HCT116 (cell line): Measurements from ENCODE around the gene HSF4. TPM values are rescaled to one million over a fixed set of nuclear protein-coding genes. Genes with fewer than 3 reads are reported as not detected.

Source experiments
- ATAC-seq: fragments of 200-7000 bp; cut with Tn5 transposase; 2 replicates; pipeline ENCODE4 v1.9.1; 2020; ENCODE audit warnings: mild to moderate bottlenecking, moderate library complexity
- BruUV-seq: library from RNA; stranded (reverse); fragments of 400-500 nt; replicated peaks from 2 replicates; lab custom pipeline; 2021; lab: Mats Ljungman, UMichigan
- CTCF ChIA-PET: fragments of 300-600 bp; sonication (Branson Sonifier 250); formaldehyde crosslinking; loops from one replicate; lab custom pipeline; 2021; ENCODE audit warnings: antibody characterized with exemption; lab: Charles Lee
- POLR2A ChIA-PET: fragments of 300-600, 350-600 bp; sonication (Branson Sonifier 250); formaldehyde crosslinking; loops from one replicate; lab custom pipeline; 2021; ENCODE audit warnings: antibody characterized with exemption; lab: Charles Lee
- RAD21 ChIA-PET, 2 experiments: fragments of 300-600 bp; sonication (Branson Sonifier 250); formaldehyde crosslinking; loops; one replicate each; lab custom pipeline; 2023; ENCODE audit warnings: low total read pairs in 2 of 2; ENCODE audit not compliant: uncharacterized antibody in 2 of 2, unreplicated experiment in 2 of 2, low non-redundant PET in 1 of 2; lab: Charles Lee
- DNase-seq: peaks from one replicate; pipeline ENCODE4 v3.0.0-alpha.2; 2010; ENCODE audit warnings: low read depth, low spot score
- H2AFZ ChIP-seq: fragments of 200-600 bp; shearing (Covaris generic), sonication (generic); 2 replicates; pipeline ENCODE4 v1.6.1; 2017; ENCODE audit warnings: low read depth, mixed run types, mixed read lengths, antibody characterized with exemption, low read length; ENCODE audit not compliant: poor library complexity, severe bottlenecking
- H3K27ac ChIP-seq: 2 replicates; pipeline ENCODE4 v1.5.1; 2012; ENCODE audit warnings: low read depth, low read length
- H3K27me3 ChIP-seq: fragments of 200-600 bp; sonication (generic); 2 replicates; pipeline ENCODE4 v1.6.1; 2016; ENCODE audit warnings: mixed run types, low read length, mixed read lengths; ENCODE audit not compliant: insufficient read depth
- H3K36me3 ChIP-seq, 2 experiments: fragments of 200-500 bp in 1 of 2; fragments of 200-600 bp in 1 of 2; sonication (Bioruptor generic) in 1 of 2; sonication (generic) in 1 of 2; 2 replicates each; pipeline versions ENCODE4 v1.5.1 to v1.6.1; 2014 to 2016; ENCODE audit warnings: low read length in 2 of 2, inconsistent platforms in 1 of 2, mixed read lengths in 1 of 2, mixed run types in 1 of 2; ENCODE audit not compliant: insufficient read depth in 2 of 2, control insufficient read depth in 1 of 2
- H3K4me1 ChIP-seq, 2 experiments: fragments of 200-600 bp in 1 of 2; sonication (generic) in 1 of 2; 2 replicates each; pipeline versions ENCODE4 v1.5.1 to v1.6.1; 2012 to 2017; ENCODE audit warnings: low read length in 2 of 2, inconsistent platforms in 1 of 2, mild to moderate bottlenecking in 1 of 2, mixed read lengths in 1 of 2, mixed run types in 1 of 2, moderate library complexity in 1 of 2; ENCODE audit not compliant: insufficient read depth in 2 of 2, control insufficient read depth in 1 of 2
- H3K4me2 ChIP-seq: fragments of 200-600 bp; sonication (generic); 2 replicates; pipeline ENCODE4 v1.6.1; 2017; ENCODE audit warnings: mixed run types, low read length, mixed read lengths
- H3K4me3 ChIP-seq, 2 experiments: fragments of 200-600 bp in 1 of 2; sonication (generic) in 1 of 2; replicated peaks in 1 of 2; 2 replicates each; pipeline ENCODE4 v1.5.1; 2011 to 2016; ENCODE audit warnings: low read length in 2 of 2, control low read depth in 1 of 2, low read depth in 1 of 2, mild to moderate bottlenecking in 1 of 2, mixed read lengths in 1 of 2, mixed run types in 1 of 2
- H3K79me2 ChIP-seq: fragments of 200-600 bp; sonication (generic); 2 replicates; pipeline ENCODE4 v1.6.1; 2017; ENCODE audit warnings: mild to moderate bottlenecking, mixed run types, low read length, moderate library complexity, mixed read lengths; ENCODE audit not compliant: insufficient read depth
- H3K9ac ChIP-seq: fragments of 200-600 bp; sonication (generic); 2 replicates; pipeline ENCODE4 v1.6.1; 2016; ENCODE audit warnings: low read length, mixed read lengths
- H3K9me2 ChIP-seq: fragments of 200-600 bp; sonication (generic), shearing (Covaris generic); 2 replicates; pipeline ENCODE4 v1.6.1; 2017; ENCODE audit warnings: mixed run types, mild to moderate bottlenecking, moderate library complexity; ENCODE audit not compliant: insufficient read depth
- H3K9me3 ChIP-seq, 2 experiments: fragments of 200-500 bp in 1 of 2; fragments of 200-600 bp in 1 of 2; sonication (Bioruptor generic) in 1 of 2; sonication (generic) in 1 of 2; 2 replicates each; pipeline ENCODE4 v1.6.1; 2014 to 2017; ENCODE audit warnings: low read length in 2 of 2, mixed read lengths in 2 of 2, inconsistent platforms in 1 of 2, low read depth in 1 of 2, mild to moderate bottlenecking in 1 of 2, mixed run types in 1 of 2, moderate library complexity in 1 of 2; ENCODE audit not compliant: control insufficient read depth in 1 of 2, insufficient read depth in 1 of 2
- H4K20me1 ChIP-seq: fragments of 200-600 bp; sonication (generic), shearing (Covaris generic); 2 replicates; pipeline ENCODE4 v1.6.1; 2017; ENCODE audit warnings: mixed run types, mild to moderate bottlenecking, moderate library complexity; ENCODE audit not compliant: insufficient read depth
- CBX3 ChIP-seq: IDR thresholded peaks from 2 replicates; pipeline ENCODE4 v1.6.1; 2012; ENCODE audit warnings: low read depth
- CEBPB ChIP-seq: IDR thresholded peaks from 2 replicates; pipeline ENCODE4 v1.6.1; 2012; ENCODE audit warnings: low read depth
- CTCF ChIP-seq, 3 experiments: fragments of 200-600 bp in 1 of 3; sonication (generic) in 1 of 3; IDR thresholded peaks in 2 of 3; conservative IDR thresholded peaks in 1 of 3; 2 replicates each; pipeline ENCODE4 v1.5.1; 2012 to 2017; ENCODE audit warnings: low read depth in 2 of 3, low read length in 2 of 3, antibody characterized with exemption in 1 of 3, borderline replicate concordance in 1 of 3, control low read depth in 1 of 3, mild to moderate bottlenecking in 1 of 3, mixed read lengths in 1 of 3, mixed run types in 1 of 3, moderate library complexity in 1 of 3; ENCODE audit not compliant: insufficient read depth in 1 of 3
- EZH2 ChIP-seq: fragments of 200-600 bp; sonication (generic); IDR thresholded peaks from 2 replicates; pipeline ENCODE4 v1.6.1; 2017; ENCODE audit warnings: antibody characterized with exemption, mixed run types
- EZH2phosphoT487 ChIP-seq: fragments of 200-600 bp; IDR thresholded peaks from 2 replicates; pipeline ENCODE4 v1.6.1; 2018; ENCODE audit warnings: antibody characterized with exemption, borderline replicate concordance
- FOSL1 ChIP-seq: IDR thresholded peaks from 2 replicates; pipeline ENCODE4 v1.6.1; 2012; ENCODE audit warnings: low read depth
- JUND ChIP-seq: IDR thresholded peaks from 2 replicates; pipeline ENCODE4 v1.6.1; 2012
- MAX ChIP-seq: IDR thresholded peaks from 2 replicates; pipeline ENCODE4 v1.6.1; 2012
- POLR2AphosphoS5 ChIP-seq: IDR thresholded peaks from 2 replicates; pipeline ENCODE4 v1.6.1; 2011; ENCODE audit warnings: mild to moderate bottlenecking, low read depth, low read length, moderate library complexity
- REST ChIP-seq: IDR thresholded peaks from 2 replicates; pipeline ENCODE4 v1.6.1; 2012; ENCODE audit warnings: low read depth
- SIN3A ChIP-seq: IDR thresholded peaks from 2 replicates; pipeline ENCODE4 v1.6.1; 2012; ENCODE audit warnings: low read depth
- SP1 ChIP-seq: IDR thresholded peaks from 2 replicates; pipeline ENCODE4 v1.6.1; 2012; ENCODE audit warnings: low read depth
- SRF ChIP-seq: IDR thresholded peaks from 2 replicates; pipeline ENCODE4 v1.6.1; 2012; ENCODE audit warnings: low read depth
- ZNF274 ChIP-seq: fragments of 200-500 bp; sonication (Bioruptor generic); IDR thresholded peaks from 2 replicates; pipeline ENCODE4 v1.6.1; 2014; ENCODE audit warnings: mild to moderate bottlenecking, low read depth, low read length, inconsistent platforms
- intact Hi-C: fragments of 100-400 bp; cut with micrococcal nuclease; formaldehyde crosslinking; loops from 2 replicates; pipeline ENCODE4 v1.10.0; 2022
- total RNA-seq: library from RNA; stranded (reverse); gene quantifications from one replicate; pipeline ENCODE4 v1.2.1, GENCODE V29; 2021; ENCODE audit not compliant: unreplicated experiment
- TF ChIP-seq, protein P1 (sequence below): IDR thresholded peaks from 2 replicates; pipeline ENCODE4 v1.6.1; 2011; ENCODE audit warnings: mild to moderate bottlenecking, low read length, moderate library complexity; ENCODE audit not compliant: insufficient replicate concordance; ENCODE audit errors: extremely low read depth

HSF4 gene
- total RNA-seq, 1 experiment from 2014 or later, result 46.6 TPM

DNA sequence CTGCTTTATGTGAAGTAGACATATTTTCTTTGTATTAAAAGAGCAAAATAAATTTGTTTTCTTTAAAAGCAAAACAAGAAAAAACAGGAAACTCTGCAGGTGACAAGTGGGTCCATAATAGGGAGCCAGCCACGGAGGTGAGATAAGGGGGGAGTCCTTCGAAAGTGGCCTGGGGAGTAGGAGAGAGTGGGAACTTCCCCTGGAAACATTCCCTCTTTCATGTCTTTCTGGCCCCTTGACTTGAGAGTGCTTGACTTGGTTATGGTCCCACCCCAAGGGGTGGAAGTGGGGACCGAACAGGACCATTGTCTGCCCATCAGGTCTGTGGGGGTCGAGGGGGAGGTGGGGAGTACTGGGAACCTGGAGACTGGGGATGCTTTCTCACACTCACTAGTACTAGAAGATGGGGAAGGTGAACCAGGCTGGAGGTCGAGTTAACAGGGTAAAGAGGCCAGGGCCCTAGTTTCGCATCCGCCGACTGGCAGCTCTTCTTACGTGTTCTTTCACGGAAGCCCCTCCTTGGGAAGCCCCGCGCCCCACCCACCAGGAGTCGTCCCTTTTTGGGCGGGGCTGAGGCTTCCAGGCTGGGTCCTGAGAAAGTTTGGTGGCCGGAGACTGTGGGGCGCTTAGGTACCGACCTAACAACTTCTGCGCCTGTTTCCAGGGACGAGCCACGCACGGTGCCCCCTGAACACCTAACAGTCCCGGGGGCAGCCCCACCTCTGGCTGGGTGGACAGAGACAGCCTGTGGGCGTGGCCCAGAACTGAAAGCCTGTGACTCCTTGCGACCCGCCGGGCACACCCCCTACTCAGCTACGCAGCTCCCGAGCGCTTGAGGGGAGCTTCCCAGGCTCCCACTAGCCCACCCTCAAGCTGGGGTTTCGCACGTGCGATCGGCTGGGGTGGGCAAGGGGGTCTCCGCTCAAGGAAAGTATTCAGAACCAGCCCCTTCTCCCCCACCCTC is 5.6 kb upstream of the HSF4 start:
- Histone ChIP-seq H3K9me3 (no peaks in the 10 kb centered on the region), H3K36me3 (no peaks in the 10 kb centered on the region), H3K9ac (peak overlapping the region; percentile 90), H2AFZ (no peak overlapping the region), H3K9me2 (no peaks in the 10 kb centered on the region), H3K4me1 (peaks cover 11 to 35% of the 10 kb centered on the region in 2 experiments; a peak in 3 of 4 replicates), H3K79me2 (no peaks in the 10 kb centered on the region; the same call in 1 of the 2 replicates), H3K4me3 (peak overlapping the region; percentile 80 to 98), H3K27me3 (no peaks in the 10 kb centered on the region), H3K4me2 (peak overlapping the region; percentile 86), H4K20me1 (no peaks in the 10 kb centered on the region), H3K27ac (peak overlapping the region; percentile 69)
- TSS peak; percentile 44 for BruUV-seq
- peak; percentile 38 for ATAC-seq
- DNase-seq, result no peak
- ChIA-PET POLR2A (interaction anchor here (0.6 to 2.7 kb wide), 3 partner anchors 8 to 13 kb away, joined by 3 to 17 read pairs (median 4); partner anchors contain the start of genes B3GNT9 and NOL3), RAD21 (interaction anchor here (0.7 to 1.2 kb wide), 2 partner anchors 141 kb away, joined by 3 read pairs; no protein-coding TSS in a partner anchor), CTCF (interaction anchor here (0.6 to 5.7 kb wide), 7 partner anchors 8 to 198 kb away, joined by 3 to 52 read pairs (median 8); partner anchors contain the start of genes B3GNT9, CES3 and NOL3)
- no peak for TF ChIP-seq POLR2AphosphoS5
- TF ChIP-seq CEBPB, result no peak
- no peak for TF ChIP-seq JUND
- TF ChIP-seq SRF, result no peak
- no peak for TF ChIP-seq SP1
- TF ChIP-seq CTCF (IDR thresholded peaks at IDR 0.05 in 2 of 3, conservative IDR thresholded peaks at IDR 0.05 in 1 of 3; ENCODE audit: borderline replicate concordance in 1 of 3, insufficient read depth in 1 of 3, low read depth in 2 of 3, low read length in 2 of 3), result no peak
- no peak for TF ChIP-seq SIN3A
- no peak for TF ChIP-seq MAX
- TF ChIP-seq REST, result no peak
- no peak for TF ChIP-seq ZNF274
- TF ChIP-seq, protein P1, sequence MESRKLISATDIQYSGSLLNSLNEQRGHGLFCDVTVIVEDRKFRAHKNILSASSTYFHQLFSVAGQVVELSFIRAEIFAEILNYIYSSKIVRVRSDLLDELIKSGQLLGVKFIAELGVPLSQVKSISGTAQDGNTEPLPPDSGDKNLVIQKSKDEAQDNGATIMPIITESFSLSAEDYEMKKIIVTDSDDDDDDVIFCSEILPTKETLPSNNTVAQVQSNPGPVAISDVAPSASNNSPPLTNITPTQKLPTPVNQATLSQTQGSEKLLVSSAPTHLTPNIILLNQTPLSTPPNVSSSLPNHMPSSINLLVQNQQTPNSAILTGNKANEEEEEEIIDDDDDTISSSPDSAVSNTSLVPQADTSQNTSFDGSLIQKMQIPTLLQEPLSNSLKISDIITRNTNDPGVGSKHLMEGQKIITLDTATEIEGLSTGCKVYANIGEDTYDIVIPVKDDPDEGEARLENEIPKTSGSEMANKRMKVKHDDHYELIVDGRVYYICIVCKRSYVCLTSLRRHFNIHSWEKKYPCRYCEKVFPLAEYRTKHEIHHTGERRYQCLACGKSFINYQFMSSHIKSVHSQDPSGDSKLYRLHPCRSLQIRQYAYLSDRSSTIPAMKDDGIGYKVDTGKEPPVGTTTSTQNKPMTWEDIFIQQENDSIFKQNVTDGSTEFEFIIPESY, result no peak
- TF ChIP-seq FOSL1, result no peak
- no peak for TF ChIP-seq EZH2phosphoT487
- no peak for TF ChIP-seq EZH2
- no peak for TF ChIP-seq CBX3
- intact Hi-C loops, result loop anchor here (5.0 kb wide), 1 partner anchor 207 kb away; no protein-coding TSS in a partner anchor
